Activated naive CD4-positive, alpha-beta T cell treated with anti-CD3 and anti-CD28 coated beads for 36 hours (primary cell): Measurements from ENCODE around the gene SDK1. TPM values are rescaled to one million over a fixed set of nuclear protein-coding genes. Genes with fewer than 3 reads are reported as not detected.

Experiments
- CTCF ChIA-PET: fragments of 350-600 bp; sonication (Branson Sonifier 250); formaldehyde crosslinking; loops from one replicate; lab custom pipeline; 2021; ENCODE audit warnings: antibody characterized with exemption; lab: Charles Lee
- DNase-seq: peaks from one replicate; pipeline ENCODE4 v3.0.0-alpha.2; 2020
- H3K27ac Mint-ChIP-seq: one replicate; pipeline ENCODE4 v1.8.0; 2021; ENCODE audit warnings: mild to moderate bottlenecking, mixed read lengths
- H3K27me3 Mint-ChIP-seq: one replicate; pipeline ENCODE4 v1.8.0; 2021; ENCODE audit warnings: low read depth, mixed read lengths
- H3K36me3 Mint-ChIP-seq: one replicate; pipeline ENCODE4 v1.8.0; 2021; ENCODE audit warnings: low read depth, mixed read lengths
- H3K4me1 Mint-ChIP-seq: one replicate; pipeline ENCODE4 v1.8.0; 2021; ENCODE audit warnings: low read depth, mixed read lengths
- H3K4me3 Mint-ChIP-seq: one replicate; pipeline ENCODE4 v1.8.0; 2021; ENCODE audit warnings: mild to moderate bottlenecking, moderate library complexity, mixed read lengths
- H3K9me3 Mint-ChIP-seq: one replicate; pipeline ENCODE4 v1.8.0; 2021; ENCODE audit warnings: mixed read lengths
- intact Hi-C: fragments of 100-400 bp; cut with micrococcal nuclease; formaldehyde crosslinking; loops from one replicate; pipeline ENCODE4 v1.15.1; 2023
- total RNA-seq, 2 experiments: library from RNA; stranded (reverse); gene quantifications; one replicate each; pipeline ENCODE4 v1.2.3, GENCODE V29; 2021

Gene SDK1
- total RNA-seq, 2 experiments from 2014 or later: 1.3 to 2.0 TPM

DNA sequence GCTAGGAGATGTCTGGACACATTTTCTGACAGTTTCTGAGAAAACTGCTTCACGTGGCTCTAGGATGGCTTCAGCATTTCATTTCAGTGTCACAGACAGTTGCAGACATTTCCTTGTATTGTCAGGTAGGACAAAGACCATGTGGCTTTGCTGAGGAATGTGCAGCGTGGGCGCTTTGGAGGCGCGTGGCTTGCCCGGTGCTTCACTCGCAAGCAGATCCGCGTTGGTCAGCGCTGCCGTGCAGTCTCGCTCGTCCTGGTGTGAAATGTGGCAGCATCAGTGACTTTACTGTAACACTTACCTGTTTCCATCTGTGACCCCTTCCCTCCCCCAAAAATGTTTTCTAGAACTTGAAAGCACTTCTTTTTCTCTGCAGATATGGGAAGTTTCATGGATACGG lies 340.5 kb downstream of the SDK1 start:
- intact Hi-C loops: no loop called here
- no peaks in the 10 kb centered on the region for H3K4me1 Mint-ChIP-seq
- no peaks in the 10 kb centered on the region for H3K9me3 Mint-ChIP-seq
- CTCF ChIA-PET: no interaction called here
- no peak overlapping the region for H3K27ac Mint-ChIP-seq
- no peaks in the 10 kb centered on the region for H3K36me3 Mint-ChIP-seq
- no peaks in the 10 kb centered on the region for H3K27me3 Mint-ChIP-seq
- no peak overlapping the region for H3K4me3 Mint-ChIP-seq
- DNase-seq: no peak

DNA sequence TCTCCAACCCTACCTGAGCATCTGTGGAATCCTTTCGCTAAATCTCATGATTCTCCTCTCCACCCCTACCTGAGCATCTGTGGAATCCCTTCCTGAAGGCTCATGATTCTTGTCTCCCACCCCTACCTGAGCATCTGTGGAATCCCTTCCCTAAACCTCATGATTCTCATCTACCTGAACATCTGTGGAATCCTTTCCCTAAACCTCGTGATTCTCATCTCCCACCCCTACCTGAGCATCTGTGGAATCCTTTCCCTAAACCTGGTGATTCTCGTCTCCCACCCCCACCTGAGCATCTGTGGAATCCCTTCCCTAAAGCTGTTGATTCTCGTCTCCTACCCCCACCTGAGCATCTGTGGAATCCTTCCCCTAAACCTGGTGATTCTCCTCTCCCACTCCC lies 342.0 kb downstream of the SDK1 start:
- H3K4me1 Mint-ChIP-seq: no peaks in the 10 kb centered on the region
- no peaks in the 10 kb centered on the region for H3K36me3 Mint-ChIP-seq
- no peak for DNase-seq
- H3K27ac Mint-ChIP-seq: no peak overlapping the region
- intact Hi-C loops: no loop called here
- no peak overlapping the region for H3K4me3 Mint-ChIP-seq
- CTCF ChIA-PET: no interaction called here
- H3K27me3 Mint-ChIP-seq: no peaks in the 10 kb centered on the region
- no peaks in the 10 kb centered on the region for H3K9me3 Mint-ChIP-seq

DNA sequence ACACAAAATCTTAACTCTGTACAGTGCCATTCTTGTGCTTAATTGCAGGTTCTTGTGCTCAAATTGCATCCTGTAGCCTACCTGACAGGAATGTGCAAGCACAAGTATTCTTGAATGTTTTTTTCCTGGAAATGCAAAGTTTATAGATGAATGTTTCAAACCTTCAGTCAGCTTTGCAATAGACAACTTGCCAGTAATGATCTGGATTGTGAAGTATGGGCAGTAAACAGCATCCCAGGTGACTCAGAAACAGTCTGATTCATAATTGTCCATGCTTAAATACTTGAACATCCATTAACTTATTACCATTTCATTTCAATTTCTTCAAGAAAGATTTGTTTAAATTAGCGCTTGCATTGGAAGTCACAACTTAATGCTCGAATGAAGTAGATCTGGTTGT lies 347.2 kb downstream of the SDK1 start:
- no peak for DNase-seq
- intact Hi-C loops: no loop called here
- H3K27ac Mint-ChIP-seq: no peak overlapping the region
- H3K4me3 Mint-ChIP-seq: no peak overlapping the region
- H3K4me1 Mint-ChIP-seq: no peaks in the 10 kb centered on the region
- no peaks in the 10 kb centered on the region for H3K36me3 Mint-ChIP-seq
- no peaks in the 10 kb centered on the region for H3K27me3 Mint-ChIP-seq
- CTCF ChIA-PET: no interaction called here
- no peaks in the 10 kb centered on the region for H3K9me3 Mint-ChIP-seq

DNA sequence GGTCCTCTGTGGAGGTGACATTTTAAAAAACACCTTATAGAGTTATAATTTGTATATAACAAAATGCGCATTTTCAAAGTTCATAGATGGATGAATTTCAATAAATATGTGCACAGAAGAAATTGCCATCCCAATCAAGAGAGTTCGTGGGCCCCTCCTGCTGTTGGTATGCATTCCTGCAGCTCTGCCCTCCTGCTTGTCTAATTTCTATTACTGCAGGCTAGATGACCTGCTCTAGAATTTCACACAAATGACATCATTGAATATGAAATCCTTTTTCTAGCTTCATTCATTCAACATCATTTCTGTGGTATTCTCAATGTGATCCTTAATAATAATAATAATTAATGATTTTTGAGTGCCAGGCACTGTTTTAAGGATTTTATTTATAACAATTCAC lies 348.2 kb downstream of the SDK1 start:
- Mint-ChIP-seq H3K36me3 (no peaks in the 10 kb centered on the region), H3K4me3 (no peak overlapping the region), H3K27ac (no peak overlapping the region), H3K27me3 (no peaks in the 10 kb centered on the region), H3K4me1 (no peaks in the 10 kb centered on the region), H3K9me3 (no peaks in the 10 kb centered on the region)
- CTCF ChIA-PET: interaction anchor here (1.0 kb wide), 1 partner anchor 347 kb away, joined by 3 read pairs; no protein-coding TSS in a partner anchor
- intact Hi-C loops: no loop called here
- peak; percentile 19 for DNase-seq

DNA sequence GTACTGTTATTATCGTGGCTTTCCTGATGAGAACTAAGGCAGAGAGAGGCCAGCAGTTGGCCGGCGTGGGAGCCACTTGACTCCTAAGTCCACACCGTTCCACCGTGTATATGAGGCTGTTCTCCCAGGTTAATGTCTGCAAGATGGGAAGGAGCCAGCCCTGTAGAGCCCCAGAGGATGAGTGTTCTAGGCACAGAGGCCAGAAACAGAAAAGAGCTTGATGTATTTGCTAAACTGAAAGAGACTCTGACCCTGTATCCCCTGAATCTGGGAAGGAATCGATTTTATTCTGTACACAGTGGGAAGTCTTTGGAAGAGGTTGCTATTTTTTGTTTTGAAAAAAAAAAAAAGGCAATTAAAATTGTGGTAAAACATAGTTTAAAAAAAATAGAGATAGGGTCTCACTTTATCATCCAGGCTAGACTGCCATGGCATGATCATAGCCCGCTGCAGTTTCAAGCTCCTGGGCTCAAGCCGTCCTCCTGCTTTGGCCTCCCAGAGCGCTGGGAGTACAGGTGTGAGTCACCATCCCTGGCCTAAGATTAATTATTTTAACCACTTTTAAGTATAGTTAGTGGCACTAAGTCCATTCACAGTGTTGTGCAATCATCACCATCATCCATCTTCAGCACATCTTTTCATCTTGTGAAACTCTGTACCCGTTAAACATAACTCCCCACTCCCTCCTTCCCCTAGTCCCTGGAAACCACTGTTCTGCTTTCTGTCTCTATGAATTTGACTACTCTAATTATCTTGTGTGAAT lies 348.8 kb downstream of the SDK1 start:
- CTCF ChIA-PET: interaction anchor here (1.0 kb wide), 1 partner anchor 347 kb away, joined by 3 read pairs; no protein-coding TSS in a partner anchor
- Mint-ChIP-seq H3K27me3 (no peaks in the 10 kb centered on the region), H3K36me3 (no peaks in the 10 kb centered on the region)

DNA sequence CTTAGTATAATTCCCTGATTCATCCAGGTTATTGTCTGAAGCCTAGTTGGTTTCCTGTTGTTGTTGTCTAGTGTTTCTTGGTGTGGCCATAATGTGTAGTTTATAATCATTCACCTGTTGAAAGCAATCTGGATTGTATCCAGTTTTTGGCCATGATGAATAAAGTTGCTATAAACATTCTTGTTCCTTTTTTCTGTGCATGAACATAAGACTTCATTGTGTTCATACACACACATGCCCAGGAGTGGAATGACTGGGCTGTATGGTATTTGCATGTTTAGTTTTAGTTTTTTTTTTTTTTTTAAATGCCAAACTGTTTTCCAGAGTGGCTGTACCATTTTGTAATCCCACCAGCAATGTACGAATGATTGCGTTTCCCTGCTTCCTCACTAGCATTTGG lies 349.8 kb downstream of the SDK1 start:
- H3K4me3 Mint-ChIP-seq: no peak overlapping the region
- no peaks in the 10 kb centered on the region for H3K36me3 Mint-ChIP-seq
- no peaks in the 10 kb centered on the region for H3K27me3 Mint-ChIP-seq
- H3K4me1 Mint-ChIP-seq: no peaks in the 10 kb centered on the region
- DNase-seq: no peak
- intact Hi-C loops: no loop called here
- H3K9me3 Mint-ChIP-seq: no peaks in the 10 kb centered on the region
- no peak overlapping the region for H3K27ac Mint-ChIP-seq
- CTCF ChIA-PET: interaction anchor here (0.6 kb wide), 1 partner anchor 313 kb away, joined by 3 read pairs; no protein-coding TSS in a partner anchor

More for the DNA sequence above, 348.8 kb downstream of the SDK1 start:
- H3K9me3 Mint-ChIP-seq: no peaks in the 10 kb centered on the region
- H3K4me1 Mint-ChIP-seq: no peaks in the 10 kb centered on the region
- intact Hi-C loops: no loop called here
- H3K27ac Mint-ChIP-seq: no peak overlapping the region
- DNase-seq: no peak
- no peak overlapping the region for H3K4me3 Mint-ChIP-seq

DNA sequence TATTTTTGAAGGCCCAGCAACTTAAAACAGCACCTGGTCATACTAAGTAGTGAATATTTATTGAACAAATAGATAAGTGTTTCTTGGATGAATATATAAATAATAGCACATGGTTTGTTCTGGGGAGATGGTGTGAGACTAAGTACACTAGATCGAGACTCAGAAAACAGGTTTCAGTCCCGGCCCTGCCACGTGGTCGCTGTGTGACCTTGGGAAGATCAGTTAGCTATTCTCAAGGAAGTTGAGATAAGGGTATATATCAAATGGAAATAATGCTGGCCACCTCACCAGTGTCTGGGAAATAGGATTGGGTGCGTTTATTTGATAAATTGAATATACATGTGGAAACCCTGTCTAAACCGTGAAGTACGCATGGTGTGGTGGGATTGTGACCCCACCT lies 354.6 kb downstream of the SDK1 start:
- no peak for DNase-seq
- H3K36me3 Mint-ChIP-seq: no peaks in the 10 kb centered on the region
- intact Hi-C loops: no loop called here
- CTCF ChIA-PET: no interaction called here
- no peaks in the 10 kb centered on the region for H3K4me1 Mint-ChIP-seq
- H3K27ac Mint-ChIP-seq: no peak overlapping the region
- no peaks in the 10 kb centered on the region for H3K27me3 Mint-ChIP-seq
- no peak overlapping the region for H3K4me3 Mint-ChIP-seq
- no peaks in the 10 kb centered on the region for H3K9me3 Mint-ChIP-seq

DNA sequence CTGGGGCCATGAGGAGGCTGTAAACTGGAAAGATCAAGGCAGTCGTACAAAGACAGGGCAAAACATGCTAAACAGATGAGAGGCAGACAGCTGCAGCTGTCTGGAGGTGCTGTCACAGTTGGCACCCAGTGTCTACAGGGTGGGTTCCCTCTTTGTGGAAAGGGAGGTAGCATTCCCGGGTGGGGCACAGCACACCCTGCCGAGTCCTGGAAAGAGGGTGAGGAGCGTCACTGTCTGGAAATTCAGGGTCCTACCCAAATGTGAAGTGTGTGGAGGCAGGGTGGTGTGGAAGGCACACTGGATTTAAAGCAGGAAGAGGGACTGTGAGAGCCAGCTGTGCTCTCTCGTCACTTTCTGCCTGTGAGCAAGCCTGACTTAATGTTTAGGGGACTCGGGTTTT lies 356.2 kb downstream of the SDK1 start:
- CTCF ChIA-PET: no interaction called here
- Mint-ChIP-seq H3K36me3 (no peaks in the 10 kb centered on the region), H3K4me1 (no peaks in the 10 kb centered on the region), H3K9me3 (no peaks in the 10 kb centered on the region), H3K27ac (no peak overlapping the region), H3K4me3 (no peak overlapping the region), H3K27me3 (no peaks in the 10 kb centered on the region)
- DNase-seq: no peak
- intact Hi-C loops: no loop called here

DNA sequence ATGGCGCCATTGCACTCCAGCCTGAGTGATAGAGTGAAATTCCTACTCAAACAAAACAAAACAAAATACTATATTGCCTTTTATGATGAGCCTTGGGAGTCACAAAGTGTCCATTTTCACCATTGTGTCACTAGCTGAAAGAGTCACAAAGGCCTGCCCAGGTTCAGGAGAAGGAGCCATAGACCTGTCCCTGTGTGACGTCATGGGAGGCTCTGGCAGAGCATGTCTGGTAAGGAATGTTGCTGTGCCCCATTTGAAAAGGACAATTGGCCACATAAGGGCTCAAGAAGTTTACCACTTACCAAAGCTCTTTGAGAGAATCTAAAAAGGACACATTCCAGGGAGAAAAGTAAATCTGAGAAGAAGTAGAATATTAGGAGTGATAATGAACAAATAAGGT lies 367.7 kb downstream of the SDK1 start:
- Mint-ChIP-seq H3K9me3 (no peaks in the 10 kb centered on the region), H3K27me3 (no peaks in the 10 kb centered on the region), H3K4me1 (no peaks in the 10 kb centered on the region), H3K36me3 (no peaks in the 10 kb centered on the region), H3K27ac (no peak overlapping the region), H3K4me3 (no peak overlapping the region)
- intact Hi-C loops: no loop called here
- DNase-seq: no peak
- CTCF ChIA-PET: no interaction called here

DNA sequence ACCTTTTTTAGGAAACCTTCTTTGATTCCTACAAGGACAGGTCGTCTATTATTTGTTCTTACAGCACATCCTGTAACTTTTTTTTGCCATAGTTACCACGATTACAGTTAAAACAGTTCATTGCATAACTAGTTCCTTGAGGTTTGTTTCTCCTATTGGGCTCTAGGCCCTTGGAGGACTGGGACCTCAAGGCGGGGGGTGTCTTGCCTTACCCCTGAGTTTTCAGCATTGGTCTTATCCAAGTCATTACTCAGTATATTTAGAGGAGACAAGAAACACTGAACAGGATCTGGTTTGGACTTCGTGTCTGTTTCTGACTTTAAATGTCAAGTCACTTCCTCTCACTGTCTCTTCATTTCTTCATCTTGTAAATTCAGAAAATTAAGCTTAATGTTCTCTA lies 369.8 kb downstream of the SDK1 start:
- Mint-ChIP-seq H3K4me3 (no peak overlapping the region), H3K4me1 (no peaks in the 10 kb centered on the region), H3K36me3 (no peaks in the 10 kb centered on the region), H3K27ac (no peak overlapping the region), H3K27me3 (no peaks in the 10 kb centered on the region), H3K9me3 (no peaks in the 10 kb centered on the region)
- CTCF ChIA-PET: interaction anchor here (0.8 to 1.5 kb wide), 4 partner anchors 13 to 805 kb away, joined by 3 to 4 read pairs (median 3); no protein-coding TSS in a partner anchor
- peak; percentile 46 for DNase-seq
- intact Hi-C loops: loop anchor here (5.0 to 10.0 kb wide), 3 partner anchors 174 to 804 kb away; no protein-coding TSS in a partner anchor

DNA sequence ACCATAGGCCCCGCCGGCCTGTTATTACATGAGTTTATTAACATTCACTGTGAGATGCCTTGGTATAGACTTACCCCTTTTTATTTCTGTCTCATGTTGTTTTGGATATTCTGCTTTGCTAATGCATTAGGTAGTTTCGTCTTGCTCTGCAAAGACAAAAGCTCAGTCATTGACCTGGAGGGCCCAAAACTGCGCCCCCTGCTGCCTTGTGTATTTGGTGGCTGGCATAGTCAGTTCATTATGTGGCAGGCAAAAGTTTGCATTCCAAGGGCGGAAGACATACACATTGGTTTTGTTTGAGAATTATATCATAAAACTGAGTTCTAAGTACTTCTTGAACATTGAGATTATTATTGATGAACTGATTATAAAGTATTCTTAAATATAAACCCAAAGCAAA lies 372.5 kb downstream of the SDK1 start:
- Mint-ChIP-seq H3K36me3 (no peaks in the 10 kb centered on the region), H3K4me1 (no peaks in the 10 kb centered on the region), H3K4me3 (no peak overlapping the region), H3K27ac (no peak overlapping the region), H3K9me3 (no peaks in the 10 kb centered on the region), H3K27me3 (no peaks in the 10 kb centered on the region)
- DNase-seq: peak; percentile 78
- CTCF ChIA-PET: interaction anchor here (1.0 to 1.4 kb wide), 8 partner anchors 216 to 379 kb away, joined by 3 to 4 read pairs (median 4); partner anchors contain the start of gene SDK1
- intact Hi-C loops: loop anchor here (1.0 to 10.0 kb wide), 4 partner anchors 176 to 806 kb away; partner anchors contain the start of gene SDK1

DNA sequence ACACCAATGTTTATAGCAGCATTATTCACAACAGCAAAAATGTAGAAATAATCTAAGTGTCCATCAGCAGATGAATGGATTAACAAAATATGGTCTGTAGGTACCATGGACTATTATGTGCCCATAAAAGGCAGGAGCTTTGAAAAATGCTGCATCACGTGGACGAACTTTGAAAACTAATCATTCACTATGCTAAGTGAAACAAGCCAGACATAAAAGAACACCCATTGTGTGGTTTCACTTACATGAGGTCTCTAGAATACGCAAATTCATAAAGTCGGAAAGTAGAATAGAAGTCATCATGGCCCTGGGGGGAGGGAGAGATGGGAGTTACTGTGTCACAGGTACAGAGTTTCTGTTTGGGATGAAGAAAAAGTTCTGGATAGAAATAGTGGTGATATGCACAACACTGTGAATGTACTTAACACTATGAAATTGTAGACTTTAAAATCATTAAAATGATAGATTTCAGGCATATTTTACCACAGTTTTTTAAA lies 377.3 kb downstream of the SDK1 start:
- CTCF ChIA-PET: no interaction called here
- no peaks in the 10 kb centered on the region for H3K36me3 Mint-ChIP-seq
- no peaks in the 10 kb centered on the region for H3K4me1 Mint-ChIP-seq
- intact Hi-C loops: loop anchor here (10.0 kb wide), 1 partner anchor 274 kb away; no protein-coding TSS in a partner anchor
- no peaks in the 10 kb centered on the region for H3K9me3 Mint-ChIP-seq
- H3K4me3 Mint-ChIP-seq: no peak overlapping the region
- H3K27me3 Mint-ChIP-seq: no peaks in the 10 kb centered on the region
- H3K27ac Mint-ChIP-seq: no peak overlapping the region
- DNase-seq: no peak
